Measurements from ENCODE around the gene HADHA.

- TF ChIP-seq SMAD3 (CRISPR knock-in tag; IDR thresholded peaks at IDR 0.05; ENCODE audit: borderline replicate concordance) (no peak), CTCF (IDR thresholded peaks at IDR 0.05) (no peak), IRF2 (CRISPR knock-in tag; IDR thresholded peaks at IDR 0.05; ENCODE audit: borderline replicate concordance, low read depth) (no peak), TCF7 (CRISPR knock-in tag; IDR thresholded peaks at IDR 0.05; ENCODE audit: low read depth) (no peak), NFYB (CRISPR knock-in tag; conservative IDR thresholded peaks at IDR 0.05; ENCODE audit: low read depth) (no peak), ZMAT4 (CRISPR knock-in tag; IDR thresholded peaks at IDR 0.05) (no peak), ELF4 (CRISPR knock-in tag; IDR thresholded peaks at IDR 0.05; ENCODE audit: low read depth) (no peak), ETV6 (CRISPR knock-in tag; IDR thresholded peaks at IDR 0.05) (no peak; the same call in 1 of the 2 replicates), PREB (CRISPR knock-in tag; IDR thresholded peaks at IDR 0.05; ENCODE audit: borderline replicate concordance) (no peak), ZNF263 (CRISPR knock-in tag; IDR thresholded peaks at IDR 0.05; ENCODE audit: low read depth) (no peak), TEAD1 (CRISPR knock-in tag; IDR thresholded peaks at IDR 0.05) (no peak), HMGXB4 (CRISPR knock-in tag; IDR thresholded peaks at IDR 0.05) (peak; percentile 74; the same call in 1 of the 2 replicates), ZBTB43 (CRISPR knock-in tag; IDR thresholded peaks at IDR 0.05) (0 out of 2 replicates have a peak, but pooled peaks have one; percentile 23)
These were observed 65.5 kb downstream of the HADHA start for GRCh38 chr2:26178746-26179436.
